PC-9 (cell line): ENCODE results near the gene ALLC. TPM values are rescaled to one million over a fixed set of nuclear protein-coding genes. Genes with fewer than 3 reads are reported as not detected.

Experiments
- BruUV-seq: library from RNA; stranded (reverse); fragments of 400-500 nt; replicated peaks from 2 replicates; lab custom pipeline; 2021; lab: Mats Ljungman, UMichigan
- CTCF ChIA-PET: fragments of 300-600 bp; sonication (Branson Sonifier 250); formaldehyde crosslinking; loops from one replicate; lab custom pipeline; 2022; ENCODE audit warnings: antibody characterized with exemption; lab: Charles Lee
- POLR2A ChIA-PET: fragments of 300-600 bp; sonication (Branson Sonifier 250); formaldehyde crosslinking; loops from one replicate; lab custom pipeline; 2022; ENCODE audit warnings: antibody characterized with exemption; ENCODE audit not compliant: unreplicated experiment; lab: Charles Lee
- DNase-seq, 2 experiments: peaks; one replicate each; pipeline versions ENCODE4 v3.0.0 to v3.0.0-alpha.2; 2015 to 2022; ENCODE audit warnings: mixed read lengths in 1 of 2
- H2AFZ ChIP-seq: fragments of 200-600 bp; sonication (generic); 2 replicates; pipeline ENCODE4 v1.8.1; 2017; ENCODE audit warnings: antibody characterized with exemption
- H3F3A ChIP-seq: fragments of 200-600 bp; sonication (generic); 2 replicates; pipeline ENCODE4 v1.8.1; 2017; ENCODE audit warnings: antibody characterized with exemption, mild to moderate bottlenecking, low read depth; ENCODE audit not compliant: insufficient read depth
- H3K27ac ChIP-seq: fragments of 200-600 bp; sonication (generic); 2 replicates; pipeline ENCODE4 v1.6.1; 2016; ENCODE audit warnings: mixed run types
- H3K27me3 ChIP-seq: fragments of 200-600 bp; sonication (generic); 2 replicates; pipeline ENCODE4 v1.6.1; 2016; ENCODE audit warnings: low read depth, mixed run types; ENCODE audit not compliant: insufficient read depth
- H3K36me3 ChIP-seq: fragments of 200-600 bp; sonication (generic); 2 replicates; pipeline ENCODE4 v1.6.1; 2016; ENCODE audit warnings: low read depth, mixed run types
- H3K4me1 ChIP-seq: fragments of 200-600 bp; sonication (generic); replicated peaks from 2 replicates; pipeline ENCODE4 v1.6.1; 2016; ENCODE audit warnings: mixed run types; ENCODE audit not compliant: insufficient read depth
- H3K4me2 ChIP-seq: fragments of 200-600 bp; sonication (generic); 2 replicates; pipeline ENCODE4 v1.6.1; 2017; ENCODE audit warnings: mixed run types
- H3K4me3 ChIP-seq: fragments of 200-600 bp; sonication (generic); 2 replicates; pipeline ENCODE4 v1.6.1; 2016; ENCODE audit warnings: mixed run types
- H3K79me2 ChIP-seq: fragments of 200-600 bp; sonication (generic); 2 replicates; pipeline ENCODE4 v1.6.1; 2017; ENCODE audit warnings: low read depth, mixed run types
- H3K9me2 ChIP-seq: fragments of 200-600 bp; sonication (generic); 2 replicates; pipeline ENCODE4 v1.8.1; 2017; ENCODE audit warnings: mild to moderate bottlenecking; ENCODE audit not compliant: insufficient read depth
- H3K9me3 ChIP-seq: fragments of 200-600 bp; sonication (generic); 2 replicates; pipeline ENCODE4 v1.8.1; 2016; ENCODE audit warnings: low read depth; ENCODE audit not compliant: insufficient read depth
- H4K20me1 ChIP-seq: fragments of 200-600 bp; sonication (generic); 2 replicates; pipeline ENCODE4 v1.8.1; 2017; ENCODE audit not compliant: insufficient read depth
- EZH2 ChIP-seq: fragments of 200-600 bp; sonication (generic); IDR thresholded peaks from 2 replicates; pipeline ENCODE4 v1.8.0; 2017; ENCODE audit warnings: antibody characterized with exemption, low read depth
- intact Hi-C: fragments of 100-400 bp; cut with micrococcal nuclease; formaldehyde crosslinking; loops from one replicate; pipeline ENCODE4 v1.10.0; 2022; ENCODE audit not compliant: unreplicated experiment
- total RNA-seq: library from RNA; stranded (reverse); gene quantifications from 2 replicates; pipeline ENCODE4 v1.2.3, GENCODE V29; 2021
- TF ChIP-seq, protein P1 (sequence below): fragments of 200-600 bp; sonication (generic); conservative IDR thresholded peaks from 2 replicates; pipeline ENCODE4 v1.6.1; 2017; ENCODE audit warnings: mixed run types, antibody characterized with exemption, mild to moderate bottlenecking, moderate library complexity

Gene ALLC
- total RNA-seq, 1 experiment from 2014 or later: not detected

DNA sequence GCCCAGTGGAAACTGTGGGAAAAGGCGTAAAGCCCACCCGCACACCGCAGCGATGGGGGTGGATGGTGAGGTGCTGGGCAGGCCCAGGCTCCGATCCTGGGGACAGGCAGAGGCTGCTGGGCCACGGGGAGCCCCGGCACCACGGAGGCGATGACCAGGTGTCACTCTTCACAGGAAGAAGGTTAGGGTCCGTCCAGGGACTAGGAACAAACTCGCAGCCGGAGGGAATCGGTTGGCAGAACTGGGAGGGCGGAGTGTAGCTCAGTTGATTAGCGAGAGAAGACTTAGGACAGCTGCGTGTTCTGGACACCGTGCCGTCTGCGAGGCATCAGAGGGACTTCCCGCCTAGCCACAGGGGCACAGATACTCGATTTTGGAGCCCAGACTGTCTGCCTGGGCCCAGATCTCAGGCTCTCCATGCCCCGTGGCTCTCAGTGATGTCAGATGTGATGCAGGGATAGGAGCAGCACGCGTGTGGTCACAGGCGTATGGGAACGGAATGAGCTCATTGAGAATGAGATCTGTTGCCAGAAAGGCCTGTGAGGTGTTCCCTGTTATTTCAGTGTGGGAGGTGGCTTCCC, 16.1 kb upstream of the ALLC start:
- no peaks in the 10 kb centered on the region for H3K4me1 ChIP-seq
- ChIA-PET POLR2A (interaction anchor here (0.6 kb wide), 1 partner anchor 831 kb away, joined by 13 read pairs; no protein-coding TSS in a partner anchor), CTCF (interaction anchor here (0.6 kb wide), 1 partner anchor 161 kb away, joined by 8 read pairs; no protein-coding TSS in a partner anchor)
- H3K27ac ChIP-seq: no peak overlapping the region
- H3K36me3 ChIP-seq: no peaks in the 10 kb centered on the region
- H3K4me3 ChIP-seq: no peak overlapping the region
- intact Hi-C loops: no loop called here
- no peaks in the 10 kb centered on the region for H3K79me2 ChIP-seq
- no peak for TF ChIP-seq EZH2
- TF ChIP-seq, protein P1, sequence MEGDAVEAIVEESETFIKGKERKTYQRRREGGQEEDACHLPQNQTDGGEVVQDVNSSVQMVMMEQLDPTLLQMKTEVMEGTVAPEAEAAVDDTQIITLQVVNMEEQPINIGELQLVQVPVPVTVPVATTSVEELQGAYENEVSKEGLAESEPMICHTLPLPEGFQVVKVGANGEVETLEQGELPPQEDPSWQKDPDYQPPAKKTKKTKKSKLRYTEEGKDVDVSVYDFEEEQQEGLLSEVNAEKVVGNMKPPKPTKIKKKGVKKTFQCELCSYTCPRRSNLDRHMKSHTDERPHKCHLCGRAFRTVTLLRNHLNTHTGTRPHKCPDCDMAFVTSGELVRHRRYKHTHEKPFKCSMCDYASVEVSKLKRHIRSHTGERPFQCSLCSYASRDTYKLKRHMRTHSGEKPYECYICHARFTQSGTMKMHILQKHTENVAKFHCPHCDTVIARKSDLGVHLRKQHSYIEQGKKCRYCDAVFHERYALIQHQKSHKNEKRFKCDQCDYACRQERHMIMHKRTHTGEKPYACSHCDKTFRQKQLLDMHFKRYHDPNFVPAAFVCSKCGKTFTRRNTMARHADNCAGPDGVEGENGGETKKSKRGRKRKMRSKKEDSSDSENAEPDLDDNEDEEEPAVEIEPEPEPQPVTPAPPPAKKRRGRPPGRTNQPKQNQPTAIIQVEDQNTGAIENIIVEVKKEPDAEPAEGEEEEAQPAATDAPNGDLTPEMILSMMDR: no peak
- H4K20me1 ChIP-seq: no peaks in the 10 kb centered on the region
- H3K4me2 ChIP-seq: no peak overlapping the region
- no peaks in the 10 kb centered on the region for H3K9me2 ChIP-seq
- H3K27me3 ChIP-seq: no peaks in the 10 kb centered on the region
- H3F3A ChIP-seq: no peaks in the 10 kb centered on the region
- no peak overlapping the region for H2AFZ ChIP-seq
- no peaks in the 10 kb centered on the region for H3K9me3 ChIP-seq
- no TSS peak for BruUV-seq
- DNase-seq: no peak

DNA sequence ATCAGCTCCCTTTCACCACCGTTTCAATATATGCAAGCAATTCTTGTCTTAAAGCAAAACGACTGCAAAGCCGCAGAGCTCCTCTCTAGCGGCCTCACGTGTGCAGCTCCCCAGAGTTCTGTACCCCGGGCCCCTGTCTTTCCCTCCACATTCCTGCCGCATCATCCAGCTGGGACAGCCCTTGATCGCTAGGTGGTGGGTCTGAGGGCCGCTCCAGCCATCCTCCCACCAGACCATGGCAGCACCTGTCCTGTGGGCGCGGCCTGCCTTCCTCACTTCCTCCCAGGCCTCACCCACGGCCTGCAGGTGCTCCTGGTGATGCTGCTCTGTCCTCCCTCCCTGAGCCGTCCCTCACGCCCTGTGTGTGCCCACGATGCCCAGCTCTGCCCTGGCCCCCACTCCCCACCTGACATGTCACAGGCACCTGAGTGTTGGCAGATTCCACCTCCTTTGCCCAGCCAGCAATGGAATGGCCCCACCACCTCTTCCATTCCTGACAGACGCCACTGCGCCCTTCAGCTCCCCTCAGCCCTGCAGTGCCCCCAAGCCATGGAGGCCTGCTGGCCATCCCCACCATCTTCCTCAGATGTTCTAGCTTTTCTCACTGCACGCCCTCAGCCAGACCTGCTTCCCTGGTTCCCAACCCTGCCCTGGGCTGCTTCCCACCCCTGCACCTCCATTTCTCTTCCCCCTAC, 15.3 kb upstream of the ALLC start:
- Histone ChIP-seq H3K4me1 (no peaks in the 10 kb centered on the region), H3K27me3 (no peaks in the 10 kb centered on the region), H3F3A (no peaks in the 10 kb centered on the region), H3K4me2 (no peak overlapping the region), H3K79me2 (no peaks in the 10 kb centered on the region), H3K36me3 (no peaks in the 10 kb centered on the region), H3K9me3 (no peaks in the 10 kb centered on the region), H3K27ac (no peak overlapping the region), H3K4me3 (no peak overlapping the region), H3K9me2 (no peaks in the 10 kb centered on the region), H4K20me1 (no peaks in the 10 kb centered on the region), H2AFZ (no peak overlapping the region)
- TF ChIP-seq, protein P1: no peak
- TF ChIP-seq EZH2: no peak
- BruUV-seq: no TSS peak
- DNase-seq: no peak
- intact Hi-C loops: no loop called here
- ChIA-PET CTCF (no interaction called here), POLR2A (interaction anchor here (0.6 kb wide), 1 partner anchor 832 kb away, joined by 13 read pairs; no protein-coding TSS in a partner anchor)

DNA sequence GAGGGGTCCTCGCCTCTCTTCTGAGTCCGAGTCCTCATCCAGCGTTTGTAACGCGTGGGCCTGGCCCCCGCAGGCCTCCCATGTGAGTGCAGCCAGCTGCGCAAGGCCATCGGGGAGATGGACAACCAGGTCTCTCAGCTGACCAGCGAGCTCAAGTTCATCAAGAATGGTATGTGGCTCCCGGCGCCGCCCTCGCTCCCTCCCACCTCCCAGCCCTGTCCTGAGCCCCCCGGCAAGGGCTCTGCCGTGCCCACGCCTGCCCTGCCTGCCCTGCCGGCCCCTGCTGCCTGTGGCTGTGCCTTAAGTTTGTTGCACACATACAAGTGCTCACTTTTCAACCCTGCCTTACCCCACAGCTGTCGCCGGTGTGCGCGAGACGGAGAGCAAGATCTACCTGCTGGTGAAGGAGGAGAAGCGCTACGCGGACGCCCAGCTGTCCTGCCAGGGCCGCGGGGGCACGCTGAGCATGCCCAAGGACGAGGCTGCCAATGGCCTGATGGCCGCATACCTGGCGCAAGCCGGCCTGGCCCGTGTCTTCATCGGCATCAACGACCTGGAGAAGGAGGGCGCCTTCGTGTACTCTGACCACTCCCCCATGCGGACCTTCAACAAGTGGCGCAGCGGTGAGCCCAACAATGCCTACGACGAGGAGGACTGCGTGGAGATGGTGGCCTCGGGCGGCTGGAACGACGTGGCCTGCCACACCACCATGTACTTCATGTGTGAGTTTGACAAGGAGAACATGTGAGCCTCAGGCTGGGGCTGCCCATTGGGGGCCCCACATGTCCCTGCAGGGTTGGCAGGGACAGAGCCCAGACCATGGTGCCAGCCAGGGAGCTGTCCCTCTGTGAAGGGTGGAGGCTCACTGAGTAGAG, 14.4 kb upstream of the ALLC start:
- ChIA-PET POLR2A (no interaction called here), CTCF (no interaction called here)
- Histone ChIP-seq H3K9me2 (no peaks in the 10 kb centered on the region), H2AFZ (no peak overlapping the region), H3F3A (no peaks in the 10 kb centered on the region), H4K20me1 (no peaks in the 10 kb centered on the region), H3K4me1 (no peaks in the 10 kb centered on the region), H3K36me3 (no peaks in the 10 kb centered on the region), H3K4me2 (no peak overlapping the region), H3K4me3 (no peak overlapping the region), H3K27ac (no peak overlapping the region), H3K79me2 (no peaks in the 10 kb centered on the region), H3K9me3 (no peaks in the 10 kb centered on the region), H3K27me3 (no peaks in the 10 kb centered on the region)
- no peak for TF ChIP-seq EZH2
- TF ChIP-seq, protein P1: no peak
- intact Hi-C loops: no loop called here
- no TSS peak for BruUV-seq
- no peak for DNase-seq
